Measurements from ENCODE around the gene TIMM50. TPM values are rescaled to one million over a fixed set of nuclear protein-coding genes. Genes with fewer than 3 reads are reported as not detected.

Gene TIMM50
- total RNA-seq, 2 donors from 2014 or later, result 54.1 to 75.5 TPM

DNA sequence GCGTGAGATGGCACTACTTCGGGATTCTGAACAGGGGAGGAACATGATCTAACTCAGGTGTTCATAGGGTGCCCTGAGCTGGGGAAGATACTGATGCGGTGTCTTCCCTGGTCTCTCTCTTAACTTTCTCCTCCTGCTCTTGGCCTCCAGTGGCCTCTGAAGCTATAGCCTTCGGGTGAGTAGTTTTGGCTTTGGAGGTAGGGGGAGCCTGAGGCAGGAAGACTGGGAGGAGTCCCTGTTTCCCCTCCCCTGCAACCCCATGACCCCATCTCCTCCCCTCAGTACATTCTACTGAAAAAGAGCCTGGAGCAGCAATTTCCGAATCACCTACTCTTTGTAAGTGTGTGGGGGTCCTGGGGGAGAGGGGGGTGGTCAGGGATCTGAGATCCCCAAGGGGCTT is 37.8 kb downstream of the TIMM50 start:
- 61% methylated on average over 5 of the region's 5 CpGs for WGBS
- H3K4me1 ChIP-seq (replicated peaks), result peaks cover 7% of the 10 kb centered on the region
- DNase-seq (ENCODE audit: low spot score), result no peak

GRCh38 chr19:39518975-39519374 is 38.3 kb downstream of the TIMM50 start:
- no peaks in the 10 kb centered on the region for H3K36me3 ChIP-seq
- TF ChIP-seq POLR2A (IDR thresholded peaks at IDR 0.05) (no peak), POLR2AphosphoS5 (IDR thresholded peaks at IDR 0.05) (no peak), CTCF (IDR thresholded peaks at IDR 0.05) (no peak)
- WGBS, result 56% methylated on average over 9 of the region's 9 CpGs
- no peak overlapping the region for H3K27ac ChIP-seq
- H3K27me3 ChIP-seq (replicated peaks; ENCODE audit: insufficient read depth), result peaks cover 4% of the 10 kb centered on the region
- H3K9me3 ChIP-seq, result no peaks in the 10 kb centered on the region
- H3K4me1 ChIP-seq (replicated peaks), result peaks cover 7% of the 10 kb centered on the region
- intact Hi-C loops (cut with DNase I), result no loop called here
- no peak overlapping the region for H3K4me3 ChIP-seq
- DNase-seq (ENCODE audit: low spot score), result no peak

More for the DNA sequence above, 37.8 kb downstream of the TIMM50 start:
- Histone ChIP-seq H3K9me3 (no peaks in the 10 kb centered on the region), H3K4me3 (no peak overlapping the region), H3K36me3 (no peaks in the 10 kb centered on the region), H3K27me3 (replicated peaks; ENCODE audit: insufficient read depth) (peaks cover 5% of the 10 kb centered on the region), H3K27ac (no peak overlapping the region)
- intact Hi-C loops (cut with DNase I), result no loop called here
- TF ChIP-seq POLR2AphosphoS5 (IDR thresholded peaks at IDR 0.05) (no peak), POLR2A (IDR thresholded peaks at IDR 0.05) (no peak)

DNA sequence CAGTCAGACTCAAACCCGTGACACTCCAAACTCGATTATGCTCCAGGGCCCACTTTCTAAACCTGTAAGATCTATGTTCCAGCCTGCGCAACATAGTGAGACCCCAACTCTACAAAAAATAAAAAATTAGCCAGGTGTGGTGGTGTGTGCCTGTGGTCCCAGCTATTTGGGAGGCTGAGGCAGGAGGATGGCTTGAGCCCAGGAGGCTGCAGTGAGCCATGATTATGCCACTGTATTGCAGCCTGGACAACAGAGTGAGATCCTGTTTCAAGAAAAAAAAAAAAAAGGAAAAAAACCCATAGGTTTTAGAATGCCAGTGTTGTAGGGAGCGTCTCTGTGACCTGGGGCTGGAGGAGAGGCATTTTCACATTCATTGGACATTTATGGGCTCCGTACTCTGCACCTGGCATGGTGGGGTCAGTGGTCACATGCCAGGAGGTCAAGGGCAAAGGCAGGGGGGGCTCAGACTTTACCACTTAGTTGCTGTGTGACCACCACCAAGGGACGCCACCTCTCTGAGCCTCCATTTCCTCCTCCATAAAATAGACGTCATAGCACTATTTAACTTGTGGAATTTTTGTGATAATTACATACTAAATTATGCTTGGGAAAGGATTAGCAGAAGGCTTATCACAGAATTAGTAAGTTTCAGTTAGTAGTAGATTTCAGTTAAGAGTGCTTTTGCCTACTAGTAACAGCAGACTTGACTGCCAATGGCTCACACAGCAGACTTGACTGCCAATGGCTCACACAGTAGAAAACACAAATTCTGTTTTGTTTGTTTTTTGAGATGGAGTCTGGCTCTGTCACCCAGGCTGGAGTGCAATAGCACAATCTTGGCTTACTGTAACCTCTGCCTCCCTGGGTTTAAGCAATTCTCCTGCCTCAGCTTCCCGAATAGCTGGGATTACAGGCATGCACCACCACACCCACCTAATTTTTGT is 40.2 kb downstream of the TIMM50 start:
- no peaks in the 10 kb centered on the region for H3K27me3 ChIP-seq (replicated peaks; ENCODE audit: insufficient read depth)
- intact Hi-C loops (cut with DNase I), result no loop called here
- DNase-seq (ENCODE audit: low spot score), result no peak
- H3K4me1 ChIP-seq (replicated peaks), result no peaks in the 10 kb centered on the region
- H3K9me3 ChIP-seq, result no peaks in the 10 kb centered on the region
- H3K4me3 ChIP-seq, result no peak overlapping the region
- 90% methylated on average over 8 of the region's 8 CpGs for WGBS
- H3K27ac ChIP-seq, result no peak overlapping the region
- no peaks in the 10 kb centered on the region for H3K36me3 ChIP-seq
- TF ChIP-seq CTCF (IDR thresholded peaks at IDR 0.05) (no peak), POLR2A (IDR thresholded peaks at IDR 0.05) (no peak), POLR2AphosphoS5 (IDR thresholded peaks at IDR 0.05) (no peak)

GRCh38 chr19:39524495-39524894 is 43.9 kb downstream of the TIMM50 start:
- no peaks in the 10 kb centered on the region for H3K36me3 ChIP-seq
- H3K27ac ChIP-seq, result no peak overlapping the region
- TF ChIP-seq CTCF (IDR thresholded peaks at IDR 0.05) (no peak), POLR2AphosphoS5 (IDR thresholded peaks at IDR 0.05) (no peak), POLR2A (IDR thresholded peaks at IDR 0.05) (no peak)
- no peaks in the 10 kb centered on the region for H3K9me3 ChIP-seq
- intact Hi-C loops (cut with DNase I), result no loop called here
- H3K27me3 ChIP-seq (replicated peaks; ENCODE audit: insufficient read depth), result no peaks in the 10 kb centered on the region
- no peak overlapping the region for H3K4me3 ChIP-seq
- DNase-seq (ENCODE audit: low spot score), result no peak
- WGBS, result 83% methylated on average over 8 of the region's 8 CpGs
- H3K4me1 ChIP-seq (replicated peaks), result no peaks in the 10 kb centered on the region

GRCh38 chr19:39525205-39525604 is 44.6 kb downstream of the TIMM50 start:
- TF ChIP-seq POLR2A (IDR thresholded peaks at IDR 0.05), result no peak
- no peak for TF ChIP-seq POLR2AphosphoS5 (IDR thresholded peaks at IDR 0.05)
- TF ChIP-seq CTCF (IDR thresholded peaks at IDR 0.05), result no peak
- Histone ChIP-seq H3K36me3 (no peaks in the 10 kb centered on the region), H3K4me3 (no peak overlapping the region), H3K4me1 (replicated peaks) (no peaks in the 10 kb centered on the region), H3K9me3 (no peaks in the 10 kb centered on the region), H3K27me3 (replicated peaks; ENCODE audit: insufficient read depth) (no peaks in the 10 kb centered on the region), H3K27ac (no peak overlapping the region)
- no peak for DNase-seq (ENCODE audit: low spot score)
- intact Hi-C loops (cut with DNase I), result no loop called here
- 97% methylated on average over 3 of the region's 3 CpGs for WGBS

Measured in prostate gland (tissue), 2 donors.